ENCODE measurements around the gene ZNG1B. TPM values are rescaled to one million over a fixed set of nuclear protein-coding genes. Genes with fewer than 3 reads are reported as not detected.
A peak's percentile ranks its signal among the peaks of the same experiment; 100 is the strongest.
"Not testable (repeated sequence)": the region's sequence is repeated elsewhere in the genome, so short reads cannot be mapped to it uniquely, and the experiment has no call there.

Gene ZNG1B
- total RNA-seq = 10 to 100 TPM; 21.7 to 55.5 (median 28.2) TPM

- peak within 1 kb of the TSS; percentile 52 for H3K4me3 ChIP-seq
- WGBS = 0% methylated on average over 6 of the region's 56 CpGs
- DNase-seq (ENCODE audit: low spot score in 2 of 2) = peak; percentile 77 to 80
- not testable (repeated sequence) for H3K27me3 ChIP-seq, H3K4me1 ChIP-seq, H3K9me3 ChIP-seq, H3K36me3 ChIP-seq
- H3K27ac ChIP-seq = peak within 1 kb of the TSS; percentile 85
Measured at GRCh38 chr2:113437508-113438465, at the start of gene ZNG1B. Gene ZNG1B, plus strand, starts transcription at chr2:113437691. Its CDS starts 178 bp downstream, at chr2:113437869.

- no peaks in the 10 kb centered on the region for H3K9me3 ChIP-seq
- no peak for DNase-seq (ENCODE audit: low spot score in 2 of 2)
- no peak overlapping the region for H3K27ac ChIP-seq
- no peaks in the 10 kb centered on the region for H3K4me1 ChIP-seq
- no peaks in the 10 kb centered on the region for H3K36me3 ChIP-seq
- H3K4me3 ChIP-seq = peak overlapping the region; percentile 14
- TF ChIP-seq CTCF (IDR thresholded peaks at IDR 0.05) = peak; percentile 63 to 99
- no peak for TF ChIP-seq POLR2AphosphoS5 (IDR thresholded peaks at IDR 0.05)
- H3K27me3 ChIP-seq = no peaks in the 10 kb centered on the region
- 14% methylated on average over 11 of the region's 11 CpGs for WGBS
Measured at GRCh38 chr2:113390124-113390849, 47.2 kb upstream of the ZNG1B start.

GRCh38 chr2:113391073-113391472 is 46.4 kb upstream of the ZNG1B start:
- 80% methylated on average over 6 of the region's 6 CpGs for WGBS
- TF ChIP-seq POLR2A (IDR thresholded peaks at IDR 0.05) = no peak
- no peak for TF ChIP-seq CTCF (IDR thresholded peaks at IDR 0.05)
- no peak for TF ChIP-seq EP300 (IDR thresholded peaks at IDR 0.05)
- TF ChIP-seq POLR2AphosphoS5 (IDR thresholded peaks at IDR 0.05) = no peak
- Histone ChIP-seq H3K9me3 (no peaks in the 10 kb centered on the region), H3K4me3 (no peak overlapping the region), H3K27ac (no peak overlapping the region), H3K27me3 (no peaks in the 10 kb centered on the region), H3K36me3 (no peaks in the 10 kb centered on the region), H3K4me1 (no peaks in the 10 kb centered on the region)
- no peak for DNase-seq (ENCODE audit: low spot score in 2 of 2)

GRCh38 chr2:113406114-113406513 is 31.4 kb upstream of the ZNG1B start:
- DNase-seq (ENCODE audit: low spot score in 2 of 2) = no peak
- TF ChIP-seq POLR2A (IDR thresholded peaks at IDR 0.05) (no peak), POLR2AphosphoS5 (IDR thresholded peaks at IDR 0.05) (no peak), CTCF (IDR thresholded peaks at IDR 0.05) (no peak), EP300 (IDR thresholded peaks at IDR 0.05) (no peak)
- H3K4me1 ChIP-seq = no peaks in the 10 kb centered on the region

GRCh38 chr2:113407446-113408099 is 29.9 kb upstream of the ZNG1B start:
- DNase-seq (ENCODE audit: low spot score in 2 of 2) = no peak
- Histone ChIP-seq H3K4me3 (no peak overlapping the region), H3K9me3 (no peaks in the 10 kb centered on the region), H3K27ac (no peak overlapping the region), H3K27me3 (peaks cover 10% of the 10 kb centered on the region), H3K36me3 (no peaks in the 10 kb centered on the region), H3K4me1 (no peaks in the 10 kb centered on the region)
- 88% methylated on average over 3 of the region's 3 CpGs for WGBS
- TF ChIP-seq CTCF (IDR thresholded peaks at IDR 0.05) = no peak
- TF ChIP-seq POLR2AphosphoS5 (IDR thresholded peaks at IDR 0.05) = no peak
- TF ChIP-seq POLR2A (IDR thresholded peaks at IDR 0.05) = no peak
- no peak for TF ChIP-seq EP300 (IDR thresholded peaks at IDR 0.05)

More at GRCh38 chr2:113406114-113406513, 31.4 kb upstream of the ZNG1B start:
- Histone ChIP-seq H3K4me3 (no peak overlapping the region), H3K36me3 (no peaks in the 10 kb centered on the region), H3K9me3 (no peaks in the 10 kb centered on the region), H3K27me3 (peaks cover 10% of the 10 kb centered on the region), H3K27ac (no peak overlapping the region)
- WGBS = 62% methylated on average over 4 of the region's 5 CpGs

GRCh38 chr2:113411725-113412352 is 25.7 kb upstream of the ZNG1B start:
- H3K4me3 ChIP-seq; H3K4me1 ChIP-seq; H3K9me3 ChIP-seq; H3K36me3 ChIP-seq; H3K27ac ChIP-seq; H3K27me3 ChIP-seq; DNase-seq (ENCODE audit: low spot score in 2 of 2): not testable (repeated sequence)
- 50% methylated on average over 1 of the region's 3 CpGs for WGBS

GRCh38 chr2:113412774-113413173 is 24.7 kb upstream of the ZNG1B start:
- not testable (repeated sequence) for H3K4me1 ChIP-seq; H3K36me3 ChIP-seq; DNase-seq (ENCODE audit: low spot score in 2 of 2); H3K4me3 ChIP-seq; H3K27me3 ChIP-seq; H3K9me3 ChIP-seq; H3K27ac ChIP-seq
- 47% methylated on average over 5 of the region's 5 CpGs for WGBS

- H3K9me3 ChIP-seq; H3K27me3 ChIP-seq; H3K27ac ChIP-seq; H3K36me3 ChIP-seq; H3K4me3 ChIP-seq; DNase-seq (ENCODE audit: low spot score in 2 of 2); H3K4me1 ChIP-seq: not testable (repeated sequence)
- 33% methylated on average over 1 of the region's 1 CpG for WGBS
Measured at GRCh38 chr2:113431773-113432172, 5.7 kb upstream of the ZNG1B start.
